CD14-positive monocyte (primary cell): Measurements from ENCODE around the gene SLC25A42. TPM values are rescaled to one million over a fixed set of nuclear protein-coding genes. Genes with fewer than 3 reads are reported as not detected.

Experiments used
- DNase-seq, 3 donors: peaks; one replicate each; pipeline ENCODE4 v3.0.0-alpha.2; 2011 to 2022
- H2AFZ ChIP-seq: 2 replicates; pipeline ENCODE4 v1.6.0; 2012; ENCODE audit warnings: mild to moderate bottlenecking, low read depth, low read length, inconsistent platforms; ENCODE audit not compliant: insufficient read depth, poor library complexity, severe bottlenecking
- H3K27ac ChIP-seq, 2 donors: 1 replicate in 1 of 2; 2 replicates in 1 of 2; pipeline ENCODE4 v1.5.1; 2012 to 2013; ENCODE audit warnings: low read length in 2 of 2, control low read depth in 1 of 2, inconsistent platforms in 1 of 2, low read depth in 1 of 2, mild to moderate bottlenecking in 1 of 2
- H3K27me3 ChIP-seq, 2 donors: one replicate each; pipeline versions ENCODE4 v1.6.0 to v1.6.1; 2011 to 2013; ENCODE audit warnings: low read length in 2 of 2; ENCODE audit not compliant: control insufficient read depth in 2 of 2, insufficient read depth in 2 of 2
- H3K36me3 ChIP-seq, 2 donors: replicated peaks in 1 of 2; 1 replicate in 1 of 2; 2 replicates in 1 of 2; pipeline versions ENCODE4 v1.5.1 to v1.6.1; 2012 to 2013; ENCODE audit warnings: low read length in 2 of 2, control low read depth in 1 of 2, inconsistent platforms in 1 of 2, mild to moderate bottlenecking in 1 of 2; ENCODE audit not compliant: insufficient read depth in 2 of 2, control insufficient read depth in 1 of 2
- H3K4me1 ChIP-seq, 2 donors: 1 replicate in 1 of 2; 2 replicates in 1 of 2; pipeline versions ENCODE4 v1.5.1 to v1.6.1; 2012 to 2013; ENCODE audit warnings: low read length in 2 of 2, control low read depth in 1 of 2, inconsistent platforms in 1 of 2, mild to moderate bottlenecking in 1 of 2, moderate library complexity in 1 of 2; ENCODE audit not compliant: insufficient read depth in 2 of 2, control insufficient read depth in 1 of 2
- H3K4me2 ChIP-seq: replicated peaks from 2 replicates; pipeline ENCODE3; 2012; ENCODE audit warnings: low read length, moderate library complexity, mild to moderate bottlenecking; ENCODE audit not compliant: poor library complexity, severe bottlenecking; ENCODE audit errors: extremely low read depth
- H3K4me3 ChIP-seq, 3 experiments: fragments of 200-600 bp in 1 of 3; sonication (generic) in 1 of 3; replicated peaks in 1 of 3; 1 replicate in 2 of 3; 2 replicates in 1 of 3; pipeline ENCODE4 v1.5.1; 2011 to 2013; ENCODE audit warnings: low read length in 3 of 3, mild to moderate bottlenecking in 3 of 3, control low read depth in 2 of 3, low read depth in 2 of 3, inconsistent platforms in 1 of 3, moderate library complexity in 1 of 3
- H3K79me2 ChIP-seq: 2 replicates; pipeline ENCODE4 v1.6.0; 2012; ENCODE audit warnings: mild to moderate bottlenecking, control low read depth, inconsistent platforms, low read length, moderate library complexity; ENCODE audit not compliant: insufficient read depth
- H3K9ac ChIP-seq: 2 replicates; pipeline ENCODE4 v1.6.0; 2017; ENCODE audit warnings: low read length, mild to moderate bottlenecking; ENCODE audit not compliant: insufficient read depth, poor library complexity, severe bottlenecking
- H3K9me3 ChIP-seq, 2 donors: replicated peaks in 1 of 2; 1 replicate in 1 of 2; 2 replicates in 1 of 2; pipeline versions ENCODE4 v1.5.1 to v1.6.1; 2012 to 2013; ENCODE audit warnings: low read length in 2 of 2, control low read depth in 1 of 2; ENCODE audit not compliant: control insufficient read depth in 1 of 2, insufficient read depth in 1 of 2
- H4K20me1 ChIP-seq: 2 replicates; pipeline ENCODE4 v1.6.0; 2012; ENCODE audit warnings: mild to moderate bottlenecking, low read length, control low read depth, moderate library complexity; ENCODE audit not compliant: insufficient read depth
- H3K27ac Mint-ChIP-seq, 7 donors: one replicate each; pipeline ENCODE4 v1.8.0; 2020; ENCODE audit warnings: mild to moderate bottlenecking in 7 of 7, mixed read lengths in 7 of 7, moderate library complexity in 6 of 7, inconsistent platforms in 2 of 7
- H3K27me3 Mint-ChIP-seq, 3 donors: one replicate each; pipeline ENCODE4 v1.8.0; 2021 to 2022; ENCODE audit warnings: low read depth in 3 of 3, mild to moderate bottlenecking in 3 of 3, mixed read lengths in 3 of 3, moderate library complexity in 3 of 3, inconsistent platforms in 1 of 3
- H3K36me3 Mint-ChIP-seq, 2 donors: one replicate each; pipeline ENCODE4 v1.8.0; 2020; ENCODE audit warnings: mixed read lengths in 2 of 2, inconsistent platforms in 1 of 2, mild to moderate bottlenecking in 1 of 2
- H3K4me1 Mint-ChIP-seq: one replicate; pipeline ENCODE4 v1.8.0; 2020; ENCODE audit warnings: mild to moderate bottlenecking, mixed read lengths
- H3K4me3 Mint-ChIP-seq, 2 donors: one replicate each; pipeline ENCODE4 v1.8.0; 2020; ENCODE audit warnings: mild to moderate bottlenecking in 2 of 2, mixed read lengths in 2 of 2, moderate library complexity in 1 of 2
- H3K9me3 Mint-ChIP-seq, 7 donors: one replicate each; pipeline ENCODE4 v1.8.0; 2020 to 2022; ENCODE audit warnings: mixed read lengths in 7 of 7, mild to moderate bottlenecking in 6 of 7, moderate library complexity in 6 of 7, inconsistent platforms in 2 of 7
- WGBS: methylation state at CpG from one replicate; pipeline ENCODE4 v1.1.5; 2013; ENCODE audit warnings: missing lambda C conversion rate; ENCODE audit not compliant: insufficient coverage; 5-methylcytosine and 5-hydroxymethylcytosine counted together
- intact Hi-C, 2 donors: fragments of 100-400 bp; cut with micrococcal nuclease; formaldehyde crosslinking; loops; one replicate each; pipeline versions ENCODE4 v1.15.0 to v1.15.1; 2023
- polyA plus RNA-seq, 3 donors: library from polyadenylated mRNA; depleted of rRNA in 1 of 3; unstranded in 2 of 3; stranded (reverse) in 1 of 3; fragments of 300-500 nt in 2 of 3; fragments of >200 nt in 1 of 3; fragmentation: Illumina TruSeq in 2 of 3; gene quantifications; 1 replicate in 2 of 3; 2 replicates in 1 of 3; pipeline ENCODE4 v1.2.3, GENCODE V29; 2012 to 2021
- TF ChIP-seq, protein P1 (sequence below): fragments of 200-600 bp; IDR thresholded peaks from one replicate; pipeline ENCODE4 v1.8.0; 2022; ENCODE audit warnings: antibody characterized with exemption, mild to moderate bottlenecking

The SLC25A42 gene
- polyA plus RNA-seq, 3 donors = 0.68 to 3.1 (median 1.1) TPM

DNA sequence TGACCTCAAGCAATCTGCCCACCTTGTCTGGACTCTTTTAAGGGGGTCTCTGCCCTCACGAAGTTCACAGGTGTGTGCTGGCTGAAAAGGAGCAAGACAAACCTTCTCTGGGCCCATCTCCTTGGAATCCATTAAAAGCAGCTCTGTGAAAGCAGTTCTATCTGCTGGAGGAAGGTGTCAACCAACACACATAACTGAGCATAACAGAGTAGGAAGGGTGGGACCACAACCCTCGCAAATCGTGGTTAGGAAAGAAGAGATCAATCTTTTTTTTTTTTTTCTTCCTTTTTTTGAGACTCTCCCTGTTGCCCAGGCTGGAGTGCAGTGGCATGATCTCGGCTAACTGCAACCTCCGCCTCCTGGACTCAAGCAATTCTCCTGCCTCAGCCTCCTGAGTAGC is 31.9 kb upstream of the SLC25A42 start:
- H3K36me3 ChIP-seq = peaks cover 22 to 47% of the 10 kb centered on the region in 2 donors
- intact Hi-C loops = loop anchor here in 1 of 2 donors (5.0 kb wide), 1 partner anchor 100 kb away; no protein-coding TSS in a partner anchor
- Mint-ChIP-seq H3K9me3 (no peaks in the 10 kb centered on the region), H3K4me3 (peak overlapping the region; percentile 80 to 93), H3K27me3 (no peaks in the 10 kb centered on the region), H3K4me1 (peaks cover 30% of the 10 kb centered on the region), H3K27ac (peak overlapping the region in 5 of 7 donors; percentile 81 to 94 (median 90)), H3K36me3 (peaks cover 28 to 52% of the 10 kb centered on the region in 2 donors)
- no peak overlapping the region for H3K27ac ChIP-seq
- DNase-seq = no peak
- H3K79me2 ChIP-seq = peaks cover 95% of the 10 kb centered on the region
- peaks cover 24 to 35% of the 10 kb centered on the region in 2 donors for H3K4me1 ChIP-seq
- H3K27me3 ChIP-seq = no peaks in the 10 kb centered on the region
- 100% methylated on average over 1 of the region's 5 CpGs for WGBS
- H2AFZ ChIP-seq = no peak overlapping the region
- peak overlapping the region in 1 of 3 experiments; percentile 93 for H3K4me3 ChIP-seq
- H4K20me1 ChIP-seq = peaks cover 62% of the 10 kb centered on the region
- no peak overlapping the region for H3K9ac ChIP-seq
- peak overlapping the region; percentile 97 for H3K4me2 ChIP-seq
- H3K9me3 ChIP-seq = no peaks in the 10 kb centered on the region
- TF ChIP-seq, protein P1, sequence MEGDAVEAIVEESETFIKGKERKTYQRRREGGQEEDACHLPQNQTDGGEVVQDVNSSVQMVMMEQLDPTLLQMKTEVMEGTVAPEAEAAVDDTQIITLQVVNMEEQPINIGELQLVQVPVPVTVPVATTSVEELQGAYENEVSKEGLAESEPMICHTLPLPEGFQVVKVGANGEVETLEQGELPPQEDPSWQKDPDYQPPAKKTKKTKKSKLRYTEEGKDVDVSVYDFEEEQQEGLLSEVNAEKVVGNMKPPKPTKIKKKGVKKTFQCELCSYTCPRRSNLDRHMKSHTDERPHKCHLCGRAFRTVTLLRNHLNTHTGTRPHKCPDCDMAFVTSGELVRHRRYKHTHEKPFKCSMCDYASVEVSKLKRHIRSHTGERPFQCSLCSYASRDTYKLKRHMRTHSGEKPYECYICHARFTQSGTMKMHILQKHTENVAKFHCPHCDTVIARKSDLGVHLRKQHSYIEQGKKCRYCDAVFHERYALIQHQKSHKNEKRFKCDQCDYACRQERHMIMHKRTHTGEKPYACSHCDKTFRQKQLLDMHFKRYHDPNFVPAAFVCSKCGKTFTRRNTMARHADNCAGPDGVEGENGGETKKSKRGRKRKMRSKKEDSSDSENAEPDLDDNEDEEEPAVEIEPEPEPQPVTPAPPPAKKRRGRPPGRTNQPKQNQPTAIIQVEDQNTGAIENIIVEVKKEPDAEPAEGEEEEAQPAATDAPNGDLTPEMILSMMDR = no peak

DNA sequence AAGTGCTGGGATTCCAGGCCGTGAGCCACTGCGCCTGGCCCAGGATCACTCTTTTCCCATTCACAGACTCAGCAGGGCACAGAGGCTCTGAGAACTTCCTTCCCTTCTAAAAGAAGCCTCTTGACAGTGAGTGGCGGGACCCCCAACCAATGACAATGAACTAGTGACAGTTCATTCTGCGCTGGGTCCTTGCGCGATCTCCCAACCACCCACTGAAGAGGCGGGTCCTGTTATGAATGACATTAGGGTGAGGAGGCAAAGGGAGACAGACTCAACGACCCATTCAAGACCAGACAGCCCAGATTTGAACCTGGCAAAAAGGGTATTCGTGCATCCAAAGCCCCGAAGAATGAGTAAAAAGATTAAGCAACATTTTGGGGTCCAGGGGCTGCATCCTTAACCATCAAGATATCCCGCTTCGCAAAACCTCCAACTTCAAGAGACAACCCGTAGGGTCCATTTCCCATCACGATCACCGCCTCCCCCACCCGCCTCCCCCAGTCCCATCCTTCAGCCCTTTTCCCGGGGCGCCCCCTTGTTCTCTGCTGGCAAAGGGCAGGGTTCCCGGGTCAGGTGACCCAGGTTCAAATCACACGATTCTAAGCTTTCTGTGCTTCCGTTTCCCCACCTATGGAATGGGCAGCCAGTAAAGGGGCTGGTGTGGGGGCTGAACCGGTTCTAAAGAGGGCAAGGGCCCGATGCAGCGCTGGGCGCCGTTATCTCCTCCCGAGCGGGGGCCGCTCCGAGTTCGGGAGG is 31.2 kb upstream of the SLC25A42 start:
- Histone ChIP-seq H3K27ac (peak overlapping the region; percentile 58 to 85), H2AFZ (peak overlapping the region; percentile 80), H4K20me1 (peaks cover 57% of the 10 kb centered on the region), H3K79me2 (peaks cover 96% of the 10 kb centered on the region), H3K9ac (peak overlapping the region; percentile 87), H3K4me3 (peak overlapping the region; percentile 74 to 93 (median 88)), H3K36me3 (peaks cover 17 to 44% of the 10 kb centered on the region in 2 donors), H3K4me1 (peaks cover 24 to 35% of the 10 kb centered on the region in 2 donors), H3K4me2 (peak overlapping the region; percentile 97), H3K9me3 (no peaks in the 10 kb centered on the region), H3K27me3 (no peaks in the 10 kb centered on the region)
- Mint-ChIP-seq H3K27ac (peak overlapping the region; percentile 63 to 94 (median 89)), H3K4me3 (peak overlapping the region; percentile 80 to 93), H3K4me1 (peaks cover 30% of the 10 kb centered on the region), H3K36me3 (peaks cover 25 to 52% of the 10 kb centered on the region in 2 donors), H3K27me3 (no peaks in the 10 kb centered on the region), H3K9me3 (no peaks in the 10 kb centered on the region)
- TF ChIP-seq, protein P1 = no peak
- WGBS = under 1% methylated on average over 19 of the region's 31 CpGs
- intact Hi-C loops = loop anchor here in 1 of 2 donors (5.0 kb wide), 1 partner anchor 100 kb away; no protein-coding TSS in a partner anchor
- DNase-seq = peak; percentile 73 to 82 (median 75)
